Measurements from ENCODE around the gene DAPK1.

The DAPK1 gene

DNA sequence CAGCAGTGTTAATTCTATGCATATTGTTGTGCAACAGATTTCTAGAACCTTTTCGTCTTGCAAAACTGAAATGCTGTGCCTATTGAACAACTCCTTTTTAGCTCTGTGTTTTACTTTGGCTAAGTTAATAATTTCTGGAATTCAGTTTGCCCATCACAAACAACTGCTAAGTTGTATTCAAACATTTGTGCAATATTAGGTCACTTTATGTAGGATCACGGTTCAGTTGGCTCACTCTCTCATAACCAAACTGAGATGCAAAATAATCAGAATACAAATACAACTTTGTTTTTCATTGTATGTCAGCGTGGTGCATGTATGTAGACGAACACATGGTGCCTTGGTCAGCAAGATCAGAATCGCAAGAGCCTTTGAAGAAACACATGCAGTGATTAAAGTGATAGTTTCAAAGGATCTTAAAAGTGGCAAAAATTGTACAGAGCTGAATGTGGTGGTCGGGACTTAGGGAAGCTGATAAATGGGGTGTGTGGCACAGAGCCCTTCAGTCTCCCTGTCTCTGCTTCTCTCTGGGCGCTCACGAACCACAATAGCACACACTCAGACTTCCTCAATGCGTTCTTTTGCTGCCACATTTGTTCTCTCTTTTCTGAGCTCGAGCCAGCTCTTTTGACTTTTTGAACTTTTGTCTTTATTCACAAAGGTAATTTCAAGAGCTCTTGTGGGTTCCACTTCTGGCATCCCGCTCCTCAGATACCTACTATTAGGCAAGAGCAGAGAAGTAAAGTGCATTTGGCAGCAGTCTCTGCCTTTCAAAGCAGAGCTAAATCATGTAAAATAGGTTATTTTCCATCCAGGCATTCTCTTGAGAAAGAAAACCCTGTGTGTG lies 115.8 kb downstream of the DAPK1 start:
- H3K4me3 ChIP-seq (ENCODE audit: low read length): no peak overlapping the region
- TF ChIP-seq ZNF274 (IDR thresholded peaks at IDR 0.05; ENCODE audit: low read depth, low read length): no peak

DNA sequence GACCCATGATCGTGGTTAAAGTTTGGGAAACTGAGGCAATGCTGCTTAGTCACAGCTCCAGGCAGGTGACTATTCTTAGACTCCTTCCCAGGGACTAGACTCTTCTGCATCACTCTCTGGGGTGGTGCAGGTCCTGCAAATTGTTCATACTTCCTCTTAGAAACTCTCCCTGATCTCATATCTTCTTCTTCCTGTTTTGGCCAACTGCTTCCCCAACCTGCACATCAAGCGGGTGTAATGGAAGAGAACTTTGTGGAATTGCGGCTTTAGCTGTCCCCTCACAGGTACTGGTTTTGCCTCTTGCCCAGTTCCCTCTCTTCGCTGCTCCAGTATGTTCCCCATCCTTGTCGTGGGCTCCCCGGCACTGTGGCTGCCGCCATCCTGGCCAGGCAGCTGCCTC lies 116.7 kb downstream of the DAPK1 start:
- no peak overlapping the region for H3K4me3 ChIP-seq (ENCODE audit: low read length)
- TF ChIP-seq ZNF274 (IDR thresholded peaks at IDR 0.05; ENCODE audit: low read depth, low read length): no peak

DNA sequence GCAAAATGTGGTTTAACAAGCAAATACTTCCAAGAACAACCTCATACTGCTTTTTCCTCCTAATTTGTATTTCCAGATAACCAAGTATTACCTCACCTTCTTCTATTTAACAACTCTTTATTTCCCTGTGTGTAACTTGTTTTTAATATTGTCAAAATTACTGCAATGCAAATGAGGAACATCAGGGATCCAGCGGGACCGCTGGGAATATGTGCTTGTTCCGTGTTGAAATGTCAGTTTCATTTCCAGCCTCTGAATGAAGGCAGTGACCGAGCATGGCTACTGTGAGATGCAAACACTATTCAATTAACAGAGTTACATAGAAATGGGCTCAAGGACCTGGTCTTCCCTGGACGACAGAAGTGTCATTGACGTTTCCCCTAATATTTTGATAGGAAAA lies 117.5 kb downstream of the DAPK1 start:
- no peak for TF ChIP-seq ZNF274 (IDR thresholded peaks at IDR 0.05; ENCODE audit: low read depth, low read length)
- no peak overlapping the region for H3K4me3 ChIP-seq (ENCODE audit: low read length)

DNA sequence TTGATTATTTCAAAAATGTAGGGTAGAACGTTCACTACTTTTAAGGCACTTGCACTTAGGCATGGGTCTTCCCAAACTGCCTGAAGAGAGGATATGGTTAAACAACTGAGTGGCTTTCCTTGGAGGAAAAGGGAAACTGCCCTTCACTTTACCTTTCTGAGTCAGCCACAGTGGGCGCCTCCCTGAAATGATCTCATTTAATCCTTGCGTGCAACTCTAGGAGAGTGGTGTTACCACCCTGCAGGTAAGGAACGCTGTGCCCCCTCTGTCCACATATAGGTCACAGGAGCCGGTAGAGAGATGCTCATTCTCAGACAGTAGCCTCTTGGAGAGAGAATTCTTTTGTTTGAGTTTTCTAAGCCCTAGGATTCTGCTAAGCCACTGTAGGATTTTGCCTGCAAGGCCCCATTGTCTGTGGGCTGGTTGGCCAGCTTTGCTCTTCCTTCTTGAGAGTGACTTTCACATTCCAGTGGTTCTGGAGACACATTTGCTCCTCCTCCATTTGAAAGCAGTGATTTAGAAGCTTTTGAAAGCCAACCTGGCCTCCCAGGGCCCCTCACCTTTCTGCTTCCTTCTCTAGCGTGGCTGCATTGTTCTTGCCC lies 118.0 kb downstream of the DAPK1 start:
- no peak for TF ChIP-seq ZNF274 (IDR thresholded peaks at IDR 0.05; ENCODE audit: low read depth, low read length)
- H3K4me3 ChIP-seq (ENCODE audit: low read length): no peak overlapping the region

DNA sequence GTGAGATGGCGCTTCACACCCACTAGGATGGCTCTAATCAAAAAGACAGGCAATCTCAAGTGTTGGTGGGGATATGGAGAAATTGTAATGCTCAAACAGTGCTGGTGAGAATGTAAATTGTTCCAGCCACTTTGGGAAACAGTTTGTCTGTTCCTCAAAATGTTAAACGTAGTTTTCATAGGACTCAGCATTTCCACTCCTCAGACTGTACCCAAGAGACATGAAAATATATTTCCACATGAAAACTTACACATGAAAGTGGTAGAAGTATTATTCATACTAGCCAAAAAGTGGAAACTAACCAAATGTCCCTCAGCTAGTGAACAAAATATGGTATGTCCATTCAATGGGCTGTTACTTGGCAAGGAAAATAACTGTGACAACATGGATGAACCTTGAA lies 120.6 kb downstream of the DAPK1 start:
- H3K4me3 ChIP-seq (ENCODE audit: low read length): no peak overlapping the region

DNA sequence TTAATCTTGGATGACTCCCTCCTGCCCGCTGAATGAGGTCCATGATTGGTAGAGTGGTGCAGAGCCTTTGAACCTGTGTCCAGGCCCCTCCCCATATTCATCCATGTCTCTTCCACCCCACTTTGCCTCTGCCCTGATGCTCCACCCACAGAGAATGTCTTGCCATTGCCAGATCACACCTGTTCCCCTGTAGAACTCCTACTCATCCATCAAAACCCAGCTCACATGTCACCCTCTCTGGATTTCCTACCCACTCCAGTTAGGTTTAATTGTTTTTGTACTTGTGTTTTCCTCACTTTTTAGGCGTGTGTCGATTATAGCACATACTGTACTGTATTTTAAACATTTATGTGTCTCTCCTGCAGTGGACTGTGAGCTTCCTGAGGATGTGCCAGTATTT lies 121.3 kb downstream of the DAPK1 start:
- H3K4me3 ChIP-seq (ENCODE audit: low read length): no peak overlapping the region
- TF ChIP-seq ZNF274 (IDR thresholded peaks at IDR 0.05; ENCODE audit: low read depth, low read length): no peak

More for the DNA sequence above, 120.6 kb downstream of the DAPK1 start:
- no peak for TF ChIP-seq ZNF274 (IDR thresholded peaks at IDR 0.05; ENCODE audit: low read depth, low read length)

DNA sequence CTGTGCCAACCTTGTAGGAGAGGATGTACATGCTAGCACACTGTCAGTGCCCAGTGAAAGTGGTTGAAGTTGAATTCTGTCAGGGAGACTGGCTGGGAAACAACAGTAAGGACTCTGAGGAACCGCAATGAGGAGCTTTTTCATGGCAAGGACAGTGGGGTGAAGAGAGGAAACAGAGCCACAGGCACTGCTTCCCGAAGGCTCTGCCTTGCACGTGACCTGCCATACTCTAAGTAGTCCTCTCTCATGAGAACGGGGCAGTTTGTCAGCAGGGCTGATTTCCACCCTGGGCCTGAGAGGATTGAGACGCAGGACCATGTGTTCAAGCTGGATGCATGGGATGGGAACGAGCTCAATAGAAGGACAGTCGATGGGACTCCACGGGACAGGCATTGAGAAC lies 121.7 kb downstream of the DAPK1 start:
- H3K4me3 ChIP-seq (ENCODE audit: low read length): no peak overlapping the region
- no peak for TF ChIP-seq ZNF274 (IDR thresholded peaks at IDR 0.05; ENCODE audit: low read depth, low read length)

DNA sequence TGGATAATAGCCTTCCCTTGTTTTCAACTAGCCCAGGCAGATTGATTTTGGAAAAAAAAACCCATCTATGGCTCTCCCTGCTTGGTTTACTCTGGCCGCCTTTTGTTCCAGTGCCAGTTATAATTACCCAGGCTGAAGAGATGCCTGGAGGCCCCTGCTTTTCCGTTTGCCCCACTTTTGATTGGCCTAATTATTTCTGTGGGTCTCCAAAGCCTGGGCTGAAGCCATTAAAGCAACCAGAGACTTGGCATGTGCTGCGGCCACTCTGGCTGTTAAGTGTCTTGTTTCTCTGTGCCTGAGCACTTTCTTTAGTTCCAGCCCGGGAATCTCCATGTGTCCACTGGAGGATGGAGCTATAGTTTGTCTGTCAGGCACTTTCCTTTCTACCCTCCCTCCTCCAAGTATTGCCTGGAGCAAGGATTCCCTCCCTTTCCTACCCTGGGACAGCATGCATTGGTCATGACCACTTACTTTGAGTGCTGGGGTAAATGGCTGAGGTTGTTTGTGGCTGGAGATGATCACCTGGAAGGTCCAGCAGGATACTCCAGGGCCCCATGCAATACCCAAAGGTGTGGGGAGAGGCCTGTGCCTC lies 123.2 kb downstream of the DAPK1 start:
- H3K4me3 ChIP-seq (ENCODE audit: low read length): no peak overlapping the region
- TF ChIP-seq ZNF274 (IDR thresholded peaks at IDR 0.05; ENCODE audit: low read depth, low read length): no peak

DNA sequence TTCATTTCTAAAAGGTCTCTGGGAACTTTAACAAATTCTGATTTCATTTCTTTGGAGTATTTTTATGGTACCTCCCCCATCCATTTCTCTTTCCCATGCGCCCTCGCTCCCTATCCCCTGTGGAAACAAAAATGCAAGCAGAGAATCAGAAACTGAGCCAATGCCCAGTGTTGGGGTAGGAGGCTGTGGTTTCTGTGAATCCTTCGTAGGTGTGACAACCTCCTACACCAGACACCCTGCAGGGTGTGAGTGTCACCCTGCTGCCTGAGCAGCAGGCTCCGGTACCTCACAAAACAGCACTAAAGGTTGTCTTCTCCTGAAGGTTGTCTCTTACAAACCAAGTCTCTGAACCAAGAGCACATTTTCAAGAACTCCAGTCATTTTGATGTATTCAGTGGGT lies 124.4 kb downstream of the DAPK1 start:
- no peak overlapping the region for H3K4me3 ChIP-seq (ENCODE audit: low read length)
- no peak for TF ChIP-seq ZNF274 (IDR thresholded peaks at IDR 0.05; ENCODE audit: low read depth, low read length)

DNA sequence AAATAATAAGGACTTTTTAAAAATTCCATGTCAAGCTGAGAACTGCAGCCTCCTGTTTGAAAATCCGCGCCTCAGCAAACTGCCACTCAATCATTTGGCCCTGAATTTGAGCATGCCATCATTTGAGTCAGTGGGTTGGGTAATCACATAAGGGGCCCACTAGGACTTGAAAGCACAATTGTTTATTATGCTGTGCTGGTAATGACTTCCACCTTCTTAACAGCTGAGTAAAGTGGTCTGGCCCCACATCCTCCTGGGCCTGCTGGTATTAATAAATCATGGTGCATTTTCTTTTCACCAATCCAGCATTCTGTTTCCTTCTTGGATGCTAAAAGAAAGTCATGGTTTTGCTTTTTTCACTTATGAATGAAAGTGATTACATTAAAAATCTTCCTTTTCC lies 125.3 kb downstream of the DAPK1 start:
- TF ChIP-seq ZNF274 (IDR thresholded peaks at IDR 0.05; ENCODE audit: low read depth, low read length): no peak
- H3K4me3 ChIP-seq (ENCODE audit: low read length): no peak overlapping the region

DNA sequence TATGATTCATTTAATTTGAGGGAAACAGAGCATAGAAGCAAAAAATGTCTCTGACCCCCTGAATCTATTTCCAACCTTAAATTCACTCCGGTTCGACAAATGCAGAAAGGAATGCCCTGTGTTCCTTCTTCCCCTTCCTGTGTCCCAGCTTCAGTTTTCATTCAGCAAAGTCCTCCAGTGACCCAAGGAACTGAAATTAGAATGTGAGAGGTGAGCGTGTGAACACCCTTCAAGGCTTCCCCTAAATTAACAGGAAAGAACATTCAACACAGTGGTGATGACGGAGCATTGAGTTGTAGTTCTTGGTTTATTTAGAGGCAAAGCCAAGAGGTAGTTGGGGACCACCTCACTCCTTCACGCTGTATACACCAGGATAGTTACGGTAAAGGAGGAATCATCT lies 130.7 kb downstream of the DAPK1 start:
- TF ChIP-seq ZNF274 (IDR thresholded peaks at IDR 0.05; ENCODE audit: low read depth, low read length): no peak
- no peak overlapping the region for H3K4me3 ChIP-seq (ENCODE audit: low read length)

DNA sequence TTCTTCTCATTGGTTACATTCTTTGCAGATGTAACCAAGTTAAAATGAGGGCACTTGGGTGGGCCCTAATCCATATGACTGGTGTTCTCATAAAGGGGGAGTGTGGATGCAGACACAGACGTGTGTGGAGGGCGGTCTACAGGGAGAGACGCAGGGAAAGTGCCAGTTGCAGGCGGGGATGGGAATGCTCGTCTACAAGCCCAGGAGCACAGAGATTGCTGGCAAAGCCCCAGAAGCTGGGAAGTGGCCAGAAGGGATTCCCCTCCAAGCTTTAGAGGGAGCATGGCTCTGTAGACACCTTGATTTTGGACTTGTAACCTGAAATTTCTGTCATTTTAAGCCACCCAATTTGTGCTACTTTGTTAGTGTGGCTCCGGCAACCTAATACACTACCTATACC lies 131.4 kb downstream of the DAPK1 start:
- no peak overlapping the region for H3K4me3 ChIP-seq (ENCODE audit: low read length)
- no peak for TF ChIP-seq ZNF274 (IDR thresholded peaks at IDR 0.05; ENCODE audit: low read depth, low read length)

DNA sequence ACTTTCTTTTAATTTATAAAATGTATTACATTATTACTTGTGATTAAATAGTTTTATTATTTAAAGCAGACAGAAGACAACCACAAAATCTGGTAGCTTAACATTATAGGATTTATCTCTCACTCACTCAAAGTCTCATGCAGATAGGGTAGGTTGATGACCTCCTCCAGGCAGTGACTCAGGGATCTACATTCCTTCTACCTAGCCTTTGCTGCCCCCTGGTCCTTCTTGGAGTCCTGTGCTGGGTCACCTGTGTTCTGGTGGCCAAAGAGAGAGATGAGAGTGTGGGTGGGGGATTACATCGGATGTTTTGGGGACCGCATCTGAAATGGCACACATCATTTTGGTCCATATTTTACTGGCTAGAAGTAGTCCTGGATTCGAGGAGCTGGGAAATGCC lies 132.6 kb downstream of the DAPK1 start:
- H3K4me3 ChIP-seq (ENCODE audit: low read length): no peak overlapping the region
- no peak for TF ChIP-seq ZNF274 (IDR thresholded peaks at IDR 0.05; ENCODE audit: low read depth, low read length)

DNA sequence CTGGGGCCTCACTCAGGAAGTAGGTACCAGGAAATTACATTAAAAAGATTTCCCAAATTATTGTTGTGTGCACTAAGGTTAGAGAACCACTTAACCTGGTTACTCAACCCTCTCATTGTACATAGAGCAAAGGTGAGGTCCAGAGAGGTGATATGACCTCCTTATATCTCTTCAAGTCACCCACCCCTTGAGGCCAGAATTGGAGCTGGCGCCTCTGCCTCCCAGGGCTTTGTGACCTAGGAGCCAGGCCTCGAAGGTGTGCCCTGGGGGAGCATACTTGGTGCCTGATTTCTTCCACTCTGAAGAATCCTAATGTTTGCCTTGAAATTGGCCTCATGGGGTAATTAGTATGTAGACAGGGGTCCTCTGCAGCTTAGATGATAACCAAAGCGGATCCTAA lies 133.2 kb downstream of the DAPK1 start:
- TF ChIP-seq ZNF274 (IDR thresholded peaks at IDR 0.05; ENCODE audit: low read depth, low read length): no peak

More for the DNA sequence above, 133.2 kb downstream of the DAPK1 start:
- no peak overlapping the region for H3K4me3 ChIP-seq (ENCODE audit: low read length)

All from GM08714 (cell line).